Mesendoderm (in vitro differentiated cells): Measurements from ENCODE around the gene ACOT7.

Source experiments
- DNase-seq: peaks from one replicate; pipeline ENCODE4 v3.0.0; 2013
- H2AK5ac ChIP-seq: 2 replicates; pipeline ENCODE4 v1.6.1; 2013; ENCODE audit warnings: low read length, inconsistent platforms
- H2BK120ac ChIP-seq: 2 replicates; pipeline ENCODE4 v1.6.1; 2013; ENCODE audit warnings: low read depth, mild to moderate bottlenecking, low read length, moderate library complexity, mixed read lengths
- H2BK15ac ChIP-seq: replicated peaks from 2 replicates; pipeline ENCODE4 v1.6.1; 2013; ENCODE audit warnings: low read depth, mild to moderate bottlenecking, moderate library complexity
- H2BK5ac ChIP-seq: 2 replicates; pipeline ENCODE4 v1.6.1; 2013; ENCODE audit warnings: low read length, inconsistent platforms
- H3K18ac ChIP-seq: 2 replicates; pipeline ENCODE4 v1.6.1; 2013; ENCODE audit warnings: mild to moderate bottlenecking, low read length, mixed read lengths
- H3K23ac ChIP-seq: one replicate; pipeline ENCODE4 v1.6.1; 2013; ENCODE audit warnings: low read length
- H3K27ac ChIP-seq: 2 replicates; pipeline ENCODE4 v1.5.1; 2013; ENCODE audit warnings: low read depth, mild to moderate bottlenecking, inconsistent platforms, low read length, moderate library complexity
- H3K27me3 ChIP-seq: 2 replicates; pipeline ENCODE4 v1.6.1; 2013; ENCODE audit warnings: low read length, control low read depth, mild to moderate bottlenecking, inconsistent platforms; ENCODE audit not compliant: insufficient read depth, poor library complexity
- H3K36me3 ChIP-seq: 2 replicates; pipeline ENCODE4 v1.6.1; 2013; ENCODE audit warnings: low read length, inconsistent platforms; ENCODE audit not compliant: control insufficient read depth, insufficient read depth
- H3K4ac ChIP-seq: one replicate; pipeline ENCODE4 v1.6.1; 2013; ENCODE audit warnings: low read depth, mild to moderate bottlenecking, low read length, moderate library complexity
- H3K4me1 ChIP-seq: 2 replicates; pipeline ENCODE4 v1.6.1; 2013; ENCODE audit warnings: low read depth, low read length, inconsistent platforms; ENCODE audit not compliant: control insufficient read depth
- H3K4me2 ChIP-seq: 2 replicates; pipeline ENCODE4 v1.6.1; 2013; ENCODE audit warnings: low read length
- H3K4me3 ChIP-seq: 2 replicates; pipeline ENCODE4 v1.5.1; 2013; ENCODE audit warnings: mild to moderate bottlenecking, low read length
- H3K56ac ChIP-seq: one replicate; pipeline ENCODE4 v1.6.1; 2013; ENCODE audit warnings: low read length
- H3K79me1 ChIP-seq: 2 replicates; pipeline ENCODE4 v1.6.1; 2013; ENCODE audit warnings: low read length, inconsistent platforms
- H3K79me2 ChIP-seq: 2 replicates; pipeline ENCODE4 v1.6.1; 2013; ENCODE audit warnings: mild to moderate bottlenecking, low read length; ENCODE audit not compliant: control insufficient read depth, insufficient read depth
- H3K9ac ChIP-seq: 2 replicates; pipeline ENCODE4 v1.6.1; 2013; ENCODE audit warnings: low read length, inconsistent platforms
- H4K5ac ChIP-seq: one replicate; pipeline ENCODE4 v1.6.1; 2013; ENCODE audit warnings: low read length
- H4K8ac ChIP-seq: one replicate; pipeline ENCODE4 v1.6.1; 2013; ENCODE audit warnings: low read depth, mild to moderate bottlenecking, control low read depth, low read length, moderate library complexity
- WGBS: extraction: QIAGEN DNeasy Blood & Tissue Kit; methylation state at CpG from one replicate; pipeline ENCODE4 v1.1.7; 2013; ENCODE audit warnings: low lambda C conversion rate, missing lambda C conversion rate; ENCODE audit not compliant: insufficient coverage; ENCODE audit errors: extremely low coverage; 5-methylcytosine and 5-hydroxymethylcytosine counted together

Gene ACOT7

GRCh38 chr1:6360517-6361070 lies 33.0 kb downstream of the ACOT7 start:
- H3K36me3 ChIP-seq = no peaks in the 10 kb centered on the region
- no peak overlapping the region for H3K4ac ChIP-seq
- H3K56ac ChIP-seq = peak overlapping the region; percentile 19
- no peak overlapping the region for H3K27ac ChIP-seq
- no peak overlapping the region for H2AK5ac ChIP-seq
- H3K4me1 ChIP-seq = peaks cover 9% of the 10 kb centered on the region
- no peaks in the 10 kb centered on the region for H3K27me3 ChIP-seq
- H2BK5ac ChIP-seq = no peak overlapping the region
- H3K4me2 ChIP-seq = no peak overlapping the region
- no peak overlapping the region for H4K8ac ChIP-seq
- WGBS = no CpG with 5 or more reads among the region's 9 CpGs
- no peak overlapping the region for H2BK120ac ChIP-seq
- H3K79me1 ChIP-seq = peaks cover 17% of the 10 kb centered on the region
- H3K9ac ChIP-seq = no peak overlapping the region
- no peak overlapping the region for H3K18ac ChIP-seq
- H3K79me2 ChIP-seq = peaks cover 17% of the 10 kb centered on the region
- H4K5ac ChIP-seq = no peak overlapping the region
- H2BK15ac ChIP-seq = no peak overlapping the region
- no peak for DNase-seq
- no peak overlapping the region for H3K23ac ChIP-seq
- no peak overlapping the region for H3K4me3 ChIP-seq

GRCh38 chr1:6360117-6360496 lies 33.5 kb downstream of the ACOT7 start:
- Histone ChIP-seq H4K5ac (no peak overlapping the region), H2BK5ac (no peak overlapping the region), H3K27me3 (no peaks in the 10 kb centered on the region), H2AK5ac (no peak overlapping the region), H3K79me1 (peaks cover 17% of the 10 kb centered on the region), H3K79me2 (peaks cover 20% of the 10 kb centered on the region), H3K4me3 (no peak overlapping the region), H3K4me1 (peaks cover 9% of the 10 kb centered on the region), H3K27ac (no peak overlapping the region), H3K4me2 (no peak overlapping the region), H3K36me3 (no peaks in the 10 kb centered on the region), H3K9ac (no peak overlapping the region), H3K23ac (no peak overlapping the region), H2BK120ac (no peak overlapping the region), H2BK15ac (no peak overlapping the region), H3K4ac (no peak overlapping the region), H4K8ac (no peak overlapping the region), H3K18ac (no peak overlapping the region), H3K56ac (no peak overlapping the region)
- no CpG with 5 or more reads among the region's 9 CpGs for WGBS
- DNase-seq = no peak

GRCh38 chr1:6359216-6360116 lies 34.1 kb downstream of the ACOT7 start:
- Histone ChIP-seq H3K9ac (no peak overlapping the region), H3K18ac (peak overlapping the region; percentile 1)
- WGBS = no CpG with 5 or more reads among the region's 13 CpGs

GRCh38 chr1:6358757-6359201 lies 34.8 kb downstream of the ACOT7 start:
- no peak overlapping the region for H3K27ac ChIP-seq
- peak; percentile 71 for DNase-seq
- H3K79me1 ChIP-seq = peaks cover 17% of the 10 kb centered on the region
- no peak overlapping the region for H3K23ac ChIP-seq
- H3K4me2 ChIP-seq = no peak overlapping the region
- H3K4me1 ChIP-seq = peaks cover 9% of the 10 kb centered on the region
- H4K8ac ChIP-seq = no peak overlapping the region
- no peak overlapping the region for H3K4me3 ChIP-seq
- H3K79me2 ChIP-seq = peaks cover 21% of the 10 kb centered on the region
- no peak overlapping the region for H4K5ac ChIP-seq
- H2BK15ac ChIP-seq = no peak overlapping the region
- no peak overlapping the region for H2AK5ac ChIP-seq
- peak overlapping the region; percentile 42 for H3K56ac ChIP-seq
- H3K18ac ChIP-seq = peak overlapping the region; percentile 1
- H2BK5ac ChIP-seq = no peak overlapping the region
- no peak overlapping the region for H2BK120ac ChIP-seq
- no peaks in the 10 kb centered on the region for H3K36me3 ChIP-seq
- no peaks in the 10 kb centered on the region for H3K27me3 ChIP-seq
- no peak overlapping the region for H3K9ac ChIP-seq
- H3K4ac ChIP-seq = no peak overlapping the region
- WGBS = no CpG with 5 or more reads among the region's 10 CpGs

More at GRCh38 chr1:6359216-6360116, 34.1 kb downstream of the ACOT7 start:
- no peaks in the 10 kb centered on the region for H3K36me3 ChIP-seq
- no peak overlapping the region for H3K23ac ChIP-seq
- peaks cover 17% of the 10 kb centered on the region for H3K79me1 ChIP-seq
- no peak overlapping the region for H3K4me2 ChIP-seq
- H2BK15ac ChIP-seq = no peak overlapping the region
- no peak overlapping the region for H2BK5ac ChIP-seq
- H3K4me3 ChIP-seq = no peak overlapping the region
- no peaks in the 10 kb centered on the region for H3K27me3 ChIP-seq
- no peak overlapping the region for H3K4ac ChIP-seq
- H4K5ac ChIP-seq = no peak overlapping the region
- H3K27ac ChIP-seq = peak overlapping the region; percentile 21
- H2BK120ac ChIP-seq = no peak overlapping the region
- DNase-seq = peak; percentile 81
- H4K8ac ChIP-seq = no peak overlapping the region
- H3K56ac ChIP-seq = peak overlapping the region; percentile 51
- no peak overlapping the region for H2AK5ac ChIP-seq
- H3K4me1 ChIP-seq = peaks cover 9% of the 10 kb centered on the region
- peaks cover 21% of the 10 kb centered on the region for H3K79me2 ChIP-seq

- Histone ChIP-seq H3K27ac (no peak overlapping the region), H3K79me1 (peaks cover 17% of the 10 kb centered on the region), H4K5ac (no peak overlapping the region), H2AK5ac (no peak overlapping the region), H3K56ac (peak overlapping the region; percentile 42), H2BK15ac (no peak overlapping the region), H2BK120ac (no peak overlapping the region), H3K36me3 (no peaks in the 10 kb centered on the region), H3K79me2 (peaks cover 21% of the 10 kb centered on the region), H3K4me3 (no peak overlapping the region), H3K4me1 (peaks cover 9% of the 10 kb centered on the region), H3K4ac (no peak overlapping the region), H2BK5ac (no peak overlapping the region), H3K18ac (no peak overlapping the region), H3K4me2 (no peak overlapping the region), H4K8ac (no peak overlapping the region), H3K9ac (no peak overlapping the region), H3K23ac (no peak overlapping the region), H3K27me3 (no peaks in the 10 kb centered on the region)
- WGBS = no CpG with 5 or more reads among the region's 10 CpGs
- DNase-seq = no peak
Observed at GRCh38 chr1:6358144-6358624, 35.4 kb downstream of the ACOT7 start.
